ENCODE data around the gene RPLP2. TPM values are rescaled to one million over a fixed set of nuclear protein-coding genes. Genes with fewer than 3 reads are reported as not detected.

Gene RPLP2
- total RNA-seq, 1 donor from 2014 or later = 1,900 TPM

GRCh38 chr11:833114-833791, 23.5 kb downstream of the RPLP2 start:
- intact Hi-C loops (cut with micrococcal nuclease) = no loop called here

- intact Hi-C loops (cut with micrococcal nuclease) = no loop called here
Observed at GRCh38 chr11:833849-834311, 24.1 kb downstream of the RPLP2 start.

- intact Hi-C loops (cut with micrococcal nuclease) = no loop called here
Observed at GRCh38 chr11:834371-835316, 24.9 kb downstream of the RPLP2 start.

GRCh38 chr11:836274-836673, 26.5 kb downstream of the RPLP2 start:
- intact Hi-C loops (cut with micrococcal nuclease) = no loop called here

GRCh38 chr11:836700-837099, 26.9 kb downstream of the RPLP2 start:
- intact Hi-C loops (cut with micrococcal nuclease) = no loop called here

- intact Hi-C loops (cut with micrococcal nuclease) = no loop called here
Observed at GRCh38 chr11:837189-837989, 27.6 kb downstream of the RPLP2 start.

- intact Hi-C loops (cut with micrococcal nuclease) = no loop called here
Observed at GRCh38 chr11:837990-838307, 28.2 kb downstream of the RPLP2 start.

- intact Hi-C loops (cut with micrococcal nuclease) = no loop called here
Observed at GRCh38 chr11:838441-839279, 28.9 kb downstream of the RPLP2 start.

GRCh38 chr11:839280-839623, 29.5 kb downstream of the RPLP2 start:
- intact Hi-C loops (cut with micrococcal nuclease) = no loop called here

GRCh38 chr11:839875-840617, 30.3 kb downstream of the RPLP2 start:
- intact Hi-C loops (cut with micrococcal nuclease) = no loop called here

- intact Hi-C loops (cut with micrococcal nuclease) = loop anchor here (1.0 to 2.0 kb wide), 5 partner anchors 10 to 83 kb away; partner anchors contain the start of genes AP2A2, CD151 and RPLP2
Observed at GRCh38 chr11:841981-842369, 32.2 kb downstream of the RPLP2 start.

GRCh38 chr11:842370-843002, 32.7 kb downstream of the RPLP2 start, which contains the start of the genes POLR2L and TSPAN4:
Gene POLR2L (minus strand): TSS chr11:842529. CDS start chr11:842508, 21 bp downstream.
Gene TSPAN4 (plus strand): TSS chr11:842852. CDS start chr11:850305, 7,453 bp downstream.
- intact Hi-C loops (cut with micrococcal nuclease) = loop anchor here (1.0 to 2.0 kb wide), 5 partner anchors 10 to 82 kb away; partner anchors contain the start of genes AP2A2, CD151 and RPLP2

GRCh38 chr11:843086-843734, 33.4 kb downstream of the RPLP2 start:
- intact Hi-C loops (cut with micrococcal nuclease) = loop anchor here (2.0 kb wide), 1 partner anchor 82 kb away; the partner anchor contains the start of gene AP2A2

- intact Hi-C loops (cut with micrococcal nuclease) = loop anchor here (2.0 kb wide), 1 partner anchor 81 kb away; the partner anchor contains the start of gene AP2A2
Observed at GRCh38 chr11:843818-844692, 34.3 kb downstream of the RPLP2 start.

- intact Hi-C loops (cut with micrococcal nuclease) = loop anchor here (5.0 kb wide), 1 partner anchor 132 kb away; no protein-coding TSS in a partner anchor
Observed at GRCh38 chr11:844693-845644, 35.2 kb downstream of the RPLP2 start.

- intact Hi-C loops (cut with micrococcal nuclease) = loop anchor here (5.0 kb wide), 1 partner anchor 131 kb away; no protein-coding TSS in a partner anchor
Observed at GRCh38 chr11:845872-846495, 36.2 kb downstream of the RPLP2 start.

Data from T-helper 1 cell treated with Interleukin-12 subunit alpha and Interleukin-12 subunit beta and Interleukin-4 antibody, amounts not matched to agents 30 ng/mL and 1 ng/mL, for 36 hours (primary cell).